ENCODE results near the gene RPL29.

DNA sequence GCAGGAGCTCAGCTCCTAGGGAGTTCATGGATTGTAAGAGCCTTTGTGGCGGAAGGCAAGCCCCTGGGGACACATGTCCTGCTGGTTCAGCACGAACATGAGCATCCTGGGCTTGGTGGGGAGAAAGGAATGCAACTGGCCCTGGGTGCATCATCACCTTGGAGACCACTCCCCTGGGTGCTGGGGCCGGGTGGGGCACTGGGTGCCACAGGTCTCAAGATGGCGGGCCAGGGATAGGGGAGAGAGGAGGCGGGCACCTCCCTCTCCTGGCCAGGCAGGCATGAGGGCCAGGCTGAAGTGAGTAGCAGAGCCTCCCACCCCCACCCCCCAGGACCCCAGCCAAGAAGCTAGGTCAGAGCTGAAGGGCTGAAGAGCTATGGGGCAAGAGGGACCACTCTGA lies 29.2 kb downstream of the RPL29 start:
- TF ChIP-seq, protein P1, sequence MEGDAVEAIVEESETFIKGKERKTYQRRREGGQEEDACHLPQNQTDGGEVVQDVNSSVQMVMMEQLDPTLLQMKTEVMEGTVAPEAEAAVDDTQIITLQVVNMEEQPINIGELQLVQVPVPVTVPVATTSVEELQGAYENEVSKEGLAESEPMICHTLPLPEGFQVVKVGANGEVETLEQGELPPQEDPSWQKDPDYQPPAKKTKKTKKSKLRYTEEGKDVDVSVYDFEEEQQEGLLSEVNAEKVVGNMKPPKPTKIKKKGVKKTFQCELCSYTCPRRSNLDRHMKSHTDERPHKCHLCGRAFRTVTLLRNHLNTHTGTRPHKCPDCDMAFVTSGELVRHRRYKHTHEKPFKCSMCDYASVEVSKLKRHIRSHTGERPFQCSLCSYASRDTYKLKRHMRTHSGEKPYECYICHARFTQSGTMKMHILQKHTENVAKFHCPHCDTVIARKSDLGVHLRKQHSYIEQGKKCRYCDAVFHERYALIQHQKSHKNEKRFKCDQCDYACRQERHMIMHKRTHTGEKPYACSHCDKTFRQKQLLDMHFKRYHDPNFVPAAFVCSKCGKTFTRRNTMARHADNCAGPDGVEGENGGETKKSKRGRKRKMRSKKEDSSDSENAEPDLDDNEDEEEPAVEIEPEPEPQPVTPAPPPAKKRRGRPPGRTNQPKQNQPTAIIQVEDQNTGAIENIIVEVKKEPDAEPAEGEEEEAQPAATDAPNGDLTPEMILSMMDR (IDR thresholded peaks at IDR 0.05; ENCODE audit: insufficient read depth, low read length), result no peak
- TF ChIP-seq SPI1 (IDR thresholded peaks at IDR 0.05; ENCODE audit: borderline replicate concordance, low read depth), result no peak

All from HL-60 (cell line).